OCI-LY7 (cell line): ENCODE measurements around the gene CISTR. TPM values are rescaled to one million over a fixed set of nuclear protein-coding genes. Genes with fewer than 3 reads are reported as not detected.

Experiments
- BruUV-seq: library from RNA; stranded (reverse); fragments of 400-500 nt; replicated peaks from 2 replicates; lab custom pipeline; 2021; lab: Mats Ljungman, UMichigan
- CTCF ChIA-PET: fragments of 300-600 bp; sonication (Branson Sonifier 250); formaldehyde crosslinking; loops from one replicate; lab custom pipeline; 2022; ENCODE audit warnings: antibody characterized with exemption; ENCODE audit not compliant: unreplicated experiment; lab: Charles Lee
- POLR2A ChIA-PET: fragments of 300-600 bp; sonication (Branson Sonifier 250); formaldehyde crosslinking; loops from one replicate; lab custom pipeline; 2022; ENCODE audit warnings: antibody characterized with exemption; lab: Charles Lee
- DNase-seq: peaks from one replicate; pipeline ENCODE4 v3.0.0-alpha.2; 2015; ENCODE audit warnings: low spot score
- H2AFZ ChIP-seq: fragments of 200-600 bp; sonication (generic), shearing (Covaris generic); 2 replicates; pipeline ENCODE4 v1.6.1; 2014; ENCODE audit warnings: mild to moderate bottlenecking, antibody characterized with exemption, low read length, moderate library complexity
- H3K27ac ChIP-seq: fragments of 200-600 bp; sonication (generic); 2 replicates; pipeline ENCODE4 v1.5.1; 2014; ENCODE audit warnings: mixed run types, low read depth, mild to moderate bottlenecking, moderate library complexity, low read length, inconsistent platforms; ENCODE audit not compliant: poor library complexity, severe bottlenecking
- H3K36me3 ChIP-seq: fragments of 200-600 bp; sonication (generic); 2 replicates; pipeline ENCODE4 v1.6.1; 2014; ENCODE audit warnings: mild to moderate bottlenecking, antibody characterized with exemption, low read length, moderate library complexity, mixed read lengths; ENCODE audit not compliant: insufficient read depth
- H3K4me1 ChIP-seq: fragments of 200-600 bp; sonication (generic); 2 replicates; pipeline ENCODE4 v1.5.1; 2014; ENCODE audit warnings: mild to moderate bottlenecking, low read length; ENCODE audit not compliant: insufficient read depth, poor library complexity, severe bottlenecking
- H3K4me2 ChIP-seq: fragments of 200-600 bp; sonication (generic); 2 replicates; pipeline ENCODE4 v1.6.1; 2014; ENCODE audit warnings: mild to moderate bottlenecking, low read length
- H3K4me3 ChIP-seq: fragments of 200-600 bp; sonication (generic); 2 replicates; pipeline ENCODE4 v1.5.1; 2014; ENCODE audit warnings: mild to moderate bottlenecking, low read depth, low read length; ENCODE audit not compliant: poor library complexity, severe bottlenecking
- H3K79me2 ChIP-seq: fragments of 200-600 bp; sonication (generic); 2 replicates; pipeline ENCODE4 v1.6.1; 2016; ENCODE audit warnings: low read depth, mild to moderate bottlenecking, low read length, moderate library complexity, mixed read lengths; ENCODE audit not compliant: insufficient read depth
- H3K9me2 ChIP-seq: fragments of 200-600 bp; sonication (generic); 2 replicates; pipeline ENCODE4 v1.6.1; 2016; ENCODE audit warnings: mild to moderate bottlenecking, low read length, mixed read lengths; ENCODE audit not compliant: insufficient read depth
- H3K9me3 ChIP-seq: fragments of 200-600 bp; sonication (generic); 2 replicates; pipeline ENCODE4 v1.6.1; 2014; ENCODE audit warnings: mild to moderate bottlenecking, mixed run types, low read length, mixed read lengths
- H4K20me1 ChIP-seq: fragments of 200-600 bp; sonication (generic); 2 replicates; pipeline ENCODE4 v1.6.1; 2014; ENCODE audit warnings: mild to moderate bottlenecking, antibody characterized with exemption, low read length, moderate library complexity, mixed read lengths; ENCODE audit not compliant: insufficient read depth
- CTCF ChIP-seq: fragments of 200-600 bp; sonication (generic); conservative IDR thresholded peaks from 2 replicates; pipeline ENCODE4 v1.5.1; 2014; ENCODE audit warnings: mild to moderate bottlenecking, antibody characterized with exemption, low read length, moderate library complexity, mixed read lengths
- EZH2phosphoT487 ChIP-seq: fragments of 200-600 bp; sonication (generic); IDR thresholded peaks from 2 replicates; pipeline ENCODE4 v1.6.1; 2018; ENCODE audit warnings: low read depth, borderline replicate concordance, mild to moderate bottlenecking, mixed run types, antibody characterized with exemption, low read length, moderate library complexity, mixed read lengths
- intact Hi-C: fragments of 100-400 bp; cut with micrococcal nuclease; formaldehyde crosslinking; loops from one replicate; pipeline ENCODE4 v1.10.0; 2022; ENCODE audit not compliant: unreplicated experiment
- total RNA-seq, 2 experiments: library from RNA; depleted of rRNA in 1 of 2; stranded (reverse); fragments of >200 nt in 1 of 2; shearing (Covaris generic) in 1 of 2; gene quantifications; 2 replicates each; pipeline ENCODE4 v1.2.3, GENCODE V29; 2014 to 2022

Gene CISTR
- total RNA-seq, 2 experiments from 2014 or later: 0.76 to 1.3 TPM

DNA sequence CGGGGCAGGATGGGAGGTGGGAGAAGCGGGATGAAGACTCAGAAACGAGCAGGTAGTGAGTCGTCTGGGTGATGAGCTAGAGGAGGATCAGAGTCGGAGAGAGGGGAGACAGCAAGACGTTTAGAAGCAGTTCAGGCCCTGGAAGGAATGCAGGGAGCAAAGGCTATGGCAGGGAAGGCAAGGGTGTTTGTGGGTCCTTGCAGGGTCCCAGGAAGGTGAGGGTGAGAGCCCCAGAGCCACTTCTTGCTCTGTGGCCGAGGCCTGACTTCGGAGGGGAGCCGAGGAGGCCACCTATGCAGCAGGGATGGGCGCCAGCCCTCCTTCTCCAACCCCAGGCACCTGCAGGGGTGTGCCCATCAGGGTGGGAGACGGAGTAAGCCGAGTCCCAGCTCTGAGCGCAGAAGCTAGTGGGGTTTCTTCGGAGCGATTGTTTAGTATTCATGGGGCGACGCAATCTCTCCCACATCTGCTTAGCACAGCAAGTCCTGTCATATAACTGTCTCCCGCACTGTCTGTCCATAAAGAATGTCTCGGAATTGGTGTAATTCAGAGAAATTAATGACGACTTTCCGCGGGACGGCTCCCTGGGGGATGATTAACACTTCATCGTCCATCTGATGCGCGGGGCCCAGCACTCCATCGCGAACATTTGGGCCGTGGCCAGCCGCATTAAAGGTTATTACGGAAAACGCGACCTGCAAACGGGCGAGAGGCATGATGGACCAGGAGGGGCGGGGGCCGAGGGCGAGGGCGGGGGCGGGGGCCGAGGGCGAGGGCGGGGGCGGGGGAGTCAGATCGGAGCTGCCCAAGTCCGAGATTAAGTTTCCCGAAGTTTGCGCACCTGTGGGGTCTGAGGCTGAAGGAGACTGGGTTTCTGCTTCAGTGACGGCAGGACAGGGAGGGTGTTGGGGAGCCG is 12.3 kb downstream of the CISTR start:
- DNase-seq: no peak
- no peak overlapping the region for H3K4me3 ChIP-seq
- POLR2A ChIA-PET: interaction anchor here (0.6 to 1.1 kb wide), 2 partner anchors 11 to 12 kb away, joined by 3 read pairs; partner anchors contain the start of gene CISTR

DNA sequence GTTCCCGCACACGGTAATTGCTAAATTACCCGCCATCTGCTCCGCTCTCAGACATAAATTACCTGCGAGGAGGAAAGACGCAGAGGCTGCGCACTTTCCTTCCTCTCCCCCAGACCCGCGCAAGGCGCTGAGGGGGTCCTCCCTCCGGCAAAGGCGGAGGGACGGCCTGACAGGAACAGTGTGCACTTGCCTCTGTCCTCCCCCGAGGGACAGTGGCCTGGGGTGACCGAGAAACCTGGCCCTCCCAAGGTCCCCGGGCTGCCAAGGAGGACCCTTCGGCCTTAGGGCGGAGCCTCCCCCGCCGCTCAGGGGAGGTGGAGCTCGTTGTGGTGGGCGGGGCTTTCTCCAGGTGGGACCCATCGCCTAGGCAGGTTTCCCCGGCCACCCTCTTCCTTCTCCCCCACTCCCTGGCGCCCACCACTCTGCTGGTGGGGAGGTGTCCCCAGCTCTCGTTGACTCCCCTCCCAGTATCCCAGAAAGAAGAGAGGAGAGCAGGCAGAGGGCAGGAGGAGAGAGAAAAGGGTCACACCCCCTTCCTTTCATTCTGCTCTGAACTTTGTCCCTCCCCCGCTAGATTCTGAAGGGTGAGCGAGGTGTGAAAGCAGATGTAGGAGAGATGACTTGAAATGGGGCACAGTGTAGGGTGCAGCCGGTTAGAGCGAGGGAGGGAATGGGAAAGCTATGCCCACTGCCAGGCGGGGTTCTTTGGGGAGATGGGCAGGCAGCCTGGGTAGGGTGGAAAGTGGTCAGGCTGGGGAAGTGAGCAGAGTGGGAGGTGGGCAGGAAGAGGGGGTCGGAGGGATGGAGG is 13.2 kb downstream of the CISTR start:
- Histone ChIP-seq H3K79me2 (no peaks in the 10 kb centered on the region), H3K27ac (no peak overlapping the region), H3K36me3 (no peaks in the 10 kb centered on the region), H4K20me1 (no peaks in the 10 kb centered on the region), H3K4me3 (no peak overlapping the region), H3K9me3 (no peaks in the 10 kb centered on the region), H3K4me2 (peak overlapping the region; percentile 46), H2AFZ (no peak overlapping the region), H3K9me2 (no peaks in the 10 kb centered on the region), H3K4me1 (peaks cover 4% of the 10 kb centered on the region)
- ChIA-PET POLR2A (interaction anchor here (0.6 kb wide), 1 partner anchor 13 kb away, joined by 3 read pairs; the partner anchor contains the start of gene CISTR), CTCF (no interaction called here)
- no peak for DNase-seq
- intact Hi-C loops: no loop called here
- no TSS peak for BruUV-seq
- no peak for TF ChIP-seq EZH2phosphoT487
- TF ChIP-seq CTCF: no peak

More for the DNA sequence above, 12.3 kb downstream of the CISTR start:
- Histone ChIP-seq H4K20me1 (no peaks in the 10 kb centered on the region), H3K36me3 (no peaks in the 10 kb centered on the region), H2AFZ (no peak overlapping the region), H3K9me2 (no peaks in the 10 kb centered on the region), H3K79me2 (no peaks in the 10 kb centered on the region), H3K4me1 (peaks cover 4% of the 10 kb centered on the region), H3K4me2 (no peak overlapping the region), H3K9me3 (no peaks in the 10 kb centered on the region), H3K27ac (no peak overlapping the region)
- no peak for TF ChIP-seq CTCF
- TF ChIP-seq EZH2phosphoT487: no peak
- intact Hi-C loops: no loop called here
- CTCF ChIA-PET: interaction anchor here (1.3 kb wide), 1 partner anchor 10 kb away, joined by 3 read pairs; no protein-coding TSS in a partner anchor
- BruUV-seq: no TSS peak
